ENCODE data around the gene IFIT3.

- TF ChIP-seq CTCF (IDR thresholded peaks at IDR 0.05) (no peak), REST (IDR thresholded peaks at IDR 0.05; ENCODE audit: low read depth, low read length) (no peak), POLR2AphosphoS5 (IDR thresholded peaks at IDR 0.05; ENCODE audit: low read depth, low read length) (no peak), RFX5 (IDR thresholded peaks at IDR 0.05; ENCODE audit: low read length) (no peak), NFIC (IDR thresholded peaks at IDR 0.05; ENCODE audit: borderline replicate concordance) (no peak)
These were observed 46.9 kb downstream of the IFIT3 start for GRCh38 chr10:89374713-89375141.

Data from SK-N-SH (cell line).